Measurements from ENCODE around the gene FZR1. TPM values are rescaled to one million over a fixed set of nuclear protein-coding genes. Genes with fewer than 3 reads are reported as not detected.

Gene FZR1
- total and polyA plus RNA-seq, 2 of the 8 experiments (the other 6 are each of a cell fraction or from before 2014, with no cell fraction given), result 21.6 to 35.5 TPM

DNA sequence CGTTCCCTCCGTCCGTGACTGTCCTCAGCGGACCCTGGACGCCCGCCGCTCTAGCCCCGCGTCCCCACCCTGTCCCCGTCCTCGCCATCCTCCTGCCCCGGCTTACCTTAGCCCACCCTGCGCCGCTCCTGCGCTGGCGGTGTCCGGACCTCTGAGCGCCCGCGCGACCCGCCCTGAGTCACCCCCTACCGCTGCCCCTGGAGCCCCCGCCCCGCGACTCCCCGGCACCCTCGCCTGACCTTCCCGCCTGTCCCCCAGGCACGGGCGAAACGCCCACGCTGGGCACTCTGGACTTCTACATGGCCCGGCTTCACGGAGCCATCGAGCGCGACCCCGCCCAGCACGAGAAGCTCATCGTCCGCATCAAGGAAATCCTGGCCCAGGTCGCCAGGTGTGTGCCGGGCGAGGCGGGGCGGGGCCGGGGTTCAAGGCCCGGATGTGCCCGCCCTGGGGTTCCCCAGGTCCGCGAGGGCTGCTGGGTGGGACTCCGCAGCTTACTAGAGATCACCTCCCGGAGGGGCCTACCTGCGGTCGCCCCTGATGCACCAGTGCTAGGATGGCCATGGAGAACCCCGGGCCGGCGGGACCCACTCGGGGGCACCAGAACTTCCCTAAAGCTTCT lies 71.7 kb downstream of the FZR1 start (continued):
- TF ChIP-seq TAF1 (IDR thresholded peaks at IDR 0.05; ENCODE audit: low read depth, low read length) (0 out of 2 replicates have a peak, but pooled peaks have one; percentile 36), MAFK (IDR thresholded peaks at IDR 0.05; ENCODE audit: low read depth, low read length) (no peak), POLR2AphosphoS5 (IDR thresholded peaks at IDR 0.05; ENCODE audit: low read depth, low read length) (no peak), CREB1 (IDR thresholded peaks at IDR 0.05) (no peak), TCF12 (IDR thresholded peaks at IDR 0.05; ENCODE audit: low read depth, low read length) (peak; percentile 62; the same call in 1 of the 2 replicates)
- TF ChIP-seq, protein P1, sequence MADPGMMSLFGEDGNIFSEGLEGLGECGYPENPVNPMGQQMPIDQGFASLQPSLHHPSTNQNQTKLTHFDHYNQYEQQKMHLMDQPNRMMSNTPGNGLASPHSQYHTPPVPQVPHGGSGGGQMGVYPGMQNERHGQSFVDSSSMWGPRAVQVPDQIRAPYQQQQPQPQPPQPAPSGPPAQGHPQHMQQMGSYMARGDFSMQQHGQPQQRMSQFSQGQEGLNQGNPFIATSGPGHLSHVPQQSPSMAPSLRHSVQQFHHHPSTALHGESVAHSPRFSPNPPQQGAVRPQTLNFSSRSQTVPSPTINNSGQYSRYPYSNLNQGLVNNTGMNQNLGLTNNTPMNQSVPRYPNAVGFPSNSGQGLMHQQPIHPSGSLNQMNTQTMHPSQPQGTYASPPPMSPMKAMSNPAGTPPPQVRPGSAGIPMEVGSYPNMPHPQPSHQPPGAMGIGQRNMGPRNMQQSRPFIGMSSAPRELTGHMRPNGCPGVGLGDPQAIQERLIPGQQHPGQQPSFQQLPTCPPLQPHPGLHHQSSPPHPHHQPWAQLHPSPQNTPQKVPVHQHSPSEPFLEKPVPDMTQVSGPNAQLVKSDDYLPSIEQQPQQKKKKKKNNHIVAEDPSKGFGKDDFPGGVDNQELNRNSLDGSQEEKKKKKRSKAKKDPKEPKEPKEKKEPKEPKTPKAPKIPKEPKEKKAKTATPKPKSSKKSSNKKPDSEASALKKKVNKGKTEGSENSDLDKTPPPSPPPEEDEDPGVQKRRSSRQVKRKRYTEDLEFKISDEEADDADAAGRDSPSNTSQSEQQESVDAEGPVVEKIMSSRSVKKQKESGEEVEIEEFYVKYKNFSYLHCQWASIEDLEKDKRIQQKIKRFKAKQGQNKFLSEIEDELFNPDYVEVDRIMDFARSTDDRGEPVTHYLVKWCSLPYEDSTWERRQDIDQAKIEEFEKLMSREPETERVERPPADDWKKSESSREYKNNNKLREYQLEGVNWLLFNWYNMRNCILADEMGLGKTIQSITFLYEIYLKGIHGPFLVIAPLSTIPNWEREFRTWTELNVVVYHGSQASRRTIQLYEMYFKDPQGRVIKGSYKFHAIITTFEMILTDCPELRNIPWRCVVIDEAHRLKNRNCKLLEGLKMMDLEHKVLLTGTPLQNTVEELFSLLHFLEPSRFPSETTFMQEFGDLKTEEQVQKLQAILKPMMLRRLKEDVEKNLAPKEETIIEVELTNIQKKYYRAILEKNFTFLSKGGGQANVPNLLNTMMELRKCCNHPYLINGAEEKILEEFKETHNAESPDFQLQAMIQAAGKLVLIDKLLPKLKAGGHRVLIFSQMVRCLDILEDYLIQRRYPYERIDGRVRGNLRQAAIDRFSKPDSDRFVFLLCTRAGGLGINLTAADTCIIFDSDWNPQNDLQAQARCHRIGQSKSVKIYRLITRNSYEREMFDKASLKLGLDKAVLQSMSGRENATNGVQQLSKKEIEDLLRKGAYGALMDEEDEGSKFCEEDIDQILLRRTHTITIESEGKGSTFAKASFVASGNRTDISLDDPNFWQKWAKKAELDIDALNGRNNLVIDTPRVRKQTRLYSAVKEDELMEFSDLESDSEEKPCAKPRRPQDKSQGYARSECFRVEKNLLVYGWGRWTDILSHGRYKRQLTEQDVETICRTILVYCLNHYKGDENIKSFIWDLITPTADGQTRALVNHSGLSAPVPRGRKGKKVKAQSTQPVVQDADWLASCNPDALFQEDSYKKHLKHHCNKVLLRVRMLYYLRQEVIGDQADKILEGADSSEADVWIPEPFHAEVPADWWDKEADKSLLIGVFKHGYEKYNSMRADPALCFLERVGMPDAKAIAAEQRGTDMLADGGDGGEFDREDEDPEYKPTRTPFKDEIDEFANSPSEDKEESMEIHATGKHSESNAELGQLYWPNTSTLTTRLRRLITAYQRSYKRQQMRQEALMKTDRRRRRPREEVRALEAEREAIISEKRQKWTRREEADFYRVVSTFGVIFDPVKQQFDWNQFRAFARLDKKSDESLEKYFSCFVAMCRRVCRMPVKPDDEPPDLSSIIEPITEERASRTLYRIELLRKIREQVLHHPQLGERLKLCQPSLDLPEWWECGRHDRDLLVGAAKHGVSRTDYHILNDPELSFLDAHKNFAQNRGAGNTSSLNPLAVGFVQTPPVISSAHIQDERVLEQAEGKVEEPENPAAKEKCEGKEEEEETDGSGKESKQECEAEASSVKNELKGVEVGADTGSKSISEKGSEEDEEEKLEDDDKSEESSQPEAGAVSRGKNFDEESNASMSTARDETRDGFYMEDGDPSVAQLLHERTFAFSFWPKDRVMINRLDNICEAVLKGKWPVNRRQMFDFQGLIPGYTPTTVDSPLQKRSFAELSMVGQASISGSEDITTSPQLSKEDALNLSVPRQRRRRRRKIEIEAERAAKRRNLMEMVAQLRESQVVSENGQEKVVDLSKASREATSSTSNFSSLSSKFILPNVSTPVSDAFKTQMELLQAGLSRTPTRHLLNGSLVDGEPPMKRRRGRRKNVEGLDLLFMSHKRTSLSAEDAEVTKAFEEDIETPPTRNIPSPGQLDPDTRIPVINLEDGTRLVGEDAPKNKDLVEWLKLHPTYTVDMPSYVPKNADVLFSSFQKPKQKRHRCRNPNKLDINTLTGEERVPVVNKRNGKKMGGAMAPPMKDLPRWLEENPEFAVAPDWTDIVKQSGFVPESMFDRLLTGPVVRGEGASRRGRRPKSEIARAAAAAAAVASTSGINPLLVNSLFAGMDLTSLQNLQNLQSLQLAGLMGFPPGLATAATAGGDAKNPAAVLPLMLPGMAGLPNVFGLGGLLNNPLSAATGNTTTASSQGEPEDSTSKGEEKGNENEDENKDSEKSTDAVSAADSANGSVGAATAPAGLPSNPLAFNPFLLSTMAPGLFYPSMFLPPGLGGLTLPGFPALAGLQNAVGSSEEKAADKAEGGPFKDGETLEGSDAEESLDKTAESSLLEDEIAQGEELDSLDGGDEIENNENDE (IDR thresholded peaks at IDR 0.05; ENCODE audit: insufficient replicate concordance, low read length), result no peak
- TF ChIP-seq, protein P2, sequence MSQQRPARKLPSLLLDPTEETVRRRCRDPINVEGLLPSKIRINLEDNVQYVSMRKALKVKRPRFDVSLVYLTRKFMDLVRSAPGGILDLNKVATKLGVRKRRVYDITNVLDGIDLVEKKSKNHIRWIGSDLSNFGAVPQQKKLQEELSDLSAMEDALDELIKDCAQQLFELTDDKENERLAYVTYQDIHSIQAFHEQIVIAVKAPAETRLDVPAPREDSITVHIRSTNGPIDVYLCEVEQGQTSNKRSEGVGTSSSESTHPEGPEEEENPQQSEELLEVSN (IDR thresholded peaks at IDR 0.05), result peak; percentile 53; the same call in 1 of the 2 replicates
- TF ChIP-seq, protein P3, sequence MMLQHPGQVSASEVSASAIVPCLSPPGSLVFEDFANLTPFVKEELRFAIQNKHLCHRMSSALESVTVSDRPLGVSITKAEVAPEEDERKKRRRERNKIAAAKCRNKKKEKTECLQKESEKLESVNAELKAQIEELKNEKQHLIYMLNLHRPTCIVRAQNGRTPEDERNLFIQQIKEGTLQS (IDR thresholded peaks at IDR 0.05; ENCODE audit: insufficient read depth, low read depth, low read length), result no peak
